Prostate gland (tissue), 2 donors: ENCODE data around the gene CCDC146.

Source experiments
- POLR2A ChIP-seq: fragments of 450-650 bp; IDR thresholded peaks from one replicate; pipeline ENCODE4 v1.6.1; 2016; ENCODE audit warnings: antibody characterized with exemption, mild to moderate bottlenecking
- POLR2AphosphoS5 ChIP-seq: sonication (generic); formaldehyde crosslinking; IDR thresholded peaks from one replicate; pipeline ENCODE4 v1.6.1; 2017; ENCODE audit warnings: antibody characterized with exemption
- TF ChIP-seq, protein P1 (sequence below), 4 experiments: fragments of 200-600 bp in 2 of 4; fragments of 450-650 bp in 2 of 4; sonication (generic) in 2 of 4; IDR thresholded peaks; 1 replicate in 3 of 4; 2 replicates in 1 of 4; pipeline ENCODE4 v1.5.1; 2016 to 2019; ENCODE audit warnings: antibody characterized with exemption in 4 of 4, mild to moderate bottlenecking in 2 of 4, moderate library complexity in 2 of 4

DNA sequence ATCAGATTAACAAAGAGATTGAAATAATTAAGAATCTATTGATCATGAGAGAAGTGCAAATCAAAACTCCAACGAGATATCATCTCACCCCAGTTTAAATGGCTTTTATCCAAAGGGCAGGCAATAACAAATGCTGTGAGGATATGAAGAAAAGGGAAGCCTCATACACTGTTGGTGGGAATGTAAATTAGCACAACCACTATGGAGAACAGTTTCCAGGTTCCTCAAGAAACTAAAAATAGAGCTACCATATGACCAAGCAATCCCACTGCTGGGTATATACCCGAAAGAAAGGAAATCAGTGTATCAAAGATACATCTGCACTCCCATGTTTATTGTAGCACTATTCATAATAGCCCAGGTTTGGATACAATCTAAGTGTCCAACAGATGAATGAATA is 63.5 kb downstream of the CCDC146 start:
- TF ChIP-seq, protein P1, sequence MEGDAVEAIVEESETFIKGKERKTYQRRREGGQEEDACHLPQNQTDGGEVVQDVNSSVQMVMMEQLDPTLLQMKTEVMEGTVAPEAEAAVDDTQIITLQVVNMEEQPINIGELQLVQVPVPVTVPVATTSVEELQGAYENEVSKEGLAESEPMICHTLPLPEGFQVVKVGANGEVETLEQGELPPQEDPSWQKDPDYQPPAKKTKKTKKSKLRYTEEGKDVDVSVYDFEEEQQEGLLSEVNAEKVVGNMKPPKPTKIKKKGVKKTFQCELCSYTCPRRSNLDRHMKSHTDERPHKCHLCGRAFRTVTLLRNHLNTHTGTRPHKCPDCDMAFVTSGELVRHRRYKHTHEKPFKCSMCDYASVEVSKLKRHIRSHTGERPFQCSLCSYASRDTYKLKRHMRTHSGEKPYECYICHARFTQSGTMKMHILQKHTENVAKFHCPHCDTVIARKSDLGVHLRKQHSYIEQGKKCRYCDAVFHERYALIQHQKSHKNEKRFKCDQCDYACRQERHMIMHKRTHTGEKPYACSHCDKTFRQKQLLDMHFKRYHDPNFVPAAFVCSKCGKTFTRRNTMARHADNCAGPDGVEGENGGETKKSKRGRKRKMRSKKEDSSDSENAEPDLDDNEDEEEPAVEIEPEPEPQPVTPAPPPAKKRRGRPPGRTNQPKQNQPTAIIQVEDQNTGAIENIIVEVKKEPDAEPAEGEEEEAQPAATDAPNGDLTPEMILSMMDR (IDR thresholded peaks at IDR 0.05): no peak
- TF ChIP-seq POLR2AphosphoS5: no peak
- no peak for TF ChIP-seq POLR2A
